Tibial nerve (tissue), 4 donors: Measurements from ENCODE around the gene HPSE2. TPM values are rescaled to one million over a fixed set of nuclear protein-coding genes. Genes with fewer than 3 reads are reported as not detected.
"Not testable (repeated sequence)": the region's sequence is repeated elsewhere in the genome, so short reads cannot be mapped to it uniquely, and the experiment has no call there.

Experiments used
- DNase-seq, 2 donors: peaks; one replicate each; pipeline ENCODE4 v3.0.0-alpha.2; 2019; ENCODE audit warnings: low spot score in 2 of 2
- H3K27ac ChIP-seq, 4 donors: fragments of 200-600 bp; sonication (generic) in 3 of 4; one replicate each; pipeline ENCODE4 v1.5.1; 2017 to 2019; ENCODE audit warnings: mild to moderate bottlenecking in 1 of 4
- H3K27me3 ChIP-seq, 2 donors: fragments of 200-600 bp; sonication (generic) in 1 of 2; one replicate each; pipeline versions ENCODE4 v1.5.1 to v1.6.0; 2017 to 2019
- H3K36me3 ChIP-seq, 3 donors: fragments of 200-600 bp; sonication (generic); one replicate each; pipeline ENCODE4 v1.5.1; 2018 to 2019
- H3K4me1 ChIP-seq, 4 donors: fragments of 200-600 bp; sonication (generic) in 3 of 4; one replicate each; pipeline ENCODE4 v1.5.1; 2017 to 2019
- H3K4me3 ChIP-seq, 4 donors: fragments of 200-600 bp; sonication (generic) in 3 of 4; one replicate each; pipeline ENCODE4 v1.5.1; 2017 to 2019; ENCODE audit warnings: mild to moderate bottlenecking in 1 of 4, moderate library complexity in 1 of 4
- H3K9me3 ChIP-seq, 4 donors: fragments of 200-600 bp; sonication (generic) in 3 of 4; one replicate each; pipeline ENCODE4 v1.5.1; 2017 to 2019
- CTCF ChIP-seq, 5 experiments: fragments of 200-600 bp in 3 of 5; fragments of 450-650 bp in 2 of 5; sonication (generic) in 3 of 5; IDR thresholded peaks; one replicate each; pipeline ENCODE4 v1.5.1; 2016 to 2019; ENCODE audit warnings: antibody characterized with exemption in 5 of 5, mild to moderate bottlenecking in 3 of 5, moderate library complexity in 2 of 5
- EP300 ChIP-seq, 2 donors: sonication (generic); formaldehyde crosslinking; IDR thresholded peaks; one replicate each; pipeline ENCODE4 v1.6.1; 2017; ENCODE audit warnings: antibody characterized with exemption in 2 of 2, mild to moderate bottlenecking in 1 of 2
- POLR2A ChIP-seq, 2 donors: fragments of 450-650 bp; IDR thresholded peaks; one replicate each; pipeline ENCODE4 v1.6.1; 2017; ENCODE audit warnings: antibody characterized with exemption in 2 of 2, mild to moderate bottlenecking in 2 of 2, moderate library complexity in 2 of 2
- WGBS, 2 donors: methylation state at CpG; one replicate each; pipeline ENCODE4 v1.1.5; 2018; 5-methylcytosine and 5-hydroxymethylcytosine counted together
- total RNA-seq, 4 donors: library from RNA; depleted of rRNA; stranded (reverse); fragments of >200 nt; gene quantifications; one replicate each; pipeline ENCODE4 v1.1.0, GENCODE V29; 2016

Gene HPSE2
- total RNA-seq, 4 donors from 2014 or later, result 0.63 TPM; not detected in 3

- H3K27ac ChIP-seq, result no peak overlapping the region
- no peaks in the 10 kb centered on the region for H3K36me3 ChIP-seq
- H3K27me3 ChIP-seq, result no peaks in the 10 kb centered on the region
- WGBS, 2 donors, result 82 to 83% methylated on average over 1 of the region's 1 CpG
- H3K4me3 ChIP-seq, result no peak overlapping the region
- TF ChIP-seq CTCF (IDR thresholded peaks at IDR 0.05) (no peak), POLR2A (IDR thresholded peaks at IDR 0.05) (no peak), EP300 (IDR thresholded peaks at IDR 0.05) (no peak)
- DNase-seq, result no peak
- no peaks in the 10 kb centered on the region for H3K9me3 ChIP-seq
- H3K4me1 ChIP-seq, result no peaks in the 10 kb centered on the region
These were observed 721.9 kb downstream of the HPSE2 start for GRCh38 chr10:98513704-98514103.

GRCh38 chr10:98511876-98512275, 723.8 kb downstream of the HPSE2 start:
- H3K4me1 ChIP-seq, result no peaks in the 10 kb centered on the region
- no peak overlapping the region for H3K4me3 ChIP-seq
- no peak for TF ChIP-seq POLR2A (IDR thresholded peaks at IDR 0.05)
- no peak for TF ChIP-seq EP300 (IDR thresholded peaks at IDR 0.05)
- TF ChIP-seq CTCF (IDR thresholded peaks at IDR 0.05), result no peak
- H3K27me3 ChIP-seq, result no peaks in the 10 kb centered on the region
- no peaks in the 10 kb centered on the region for H3K9me3 ChIP-seq
- WGBS, 2 donors, result 55 to 68% methylated on average over 1 of the region's 1 CpG
- no peaks in the 10 kb centered on the region for H3K36me3 ChIP-seq
- no peak overlapping the region for H3K27ac ChIP-seq
- no peak for DNase-seq

GRCh38 chr10:98510412-98510995, 725.1 kb downstream of the HPSE2 start:
- H3K4me3 ChIP-seq, result no peak overlapping the region
- TF ChIP-seq CTCF (IDR thresholded peaks at IDR 0.05) (no peak), EP300 (IDR thresholded peaks at IDR 0.05) (no peak), POLR2A (IDR thresholded peaks at IDR 0.05) (no peak)
- no peaks in the 10 kb centered on the region for H3K27me3 ChIP-seq
- no peak for DNase-seq
- no peaks in the 10 kb centered on the region for H3K36me3 ChIP-seq
- H3K4me1 ChIP-seq, result no peaks in the 10 kb centered on the region
- no peaks in the 10 kb centered on the region for H3K9me3 ChIP-seq
- no peak overlapping the region for H3K27ac ChIP-seq
- WGBS, 2 donors, result 38 to 59% methylated on average over 4 of the region's 4 CpGs

GRCh38 chr10:98509745-98510144, 725.9 kb downstream of the HPSE2 start:
- no peak overlapping the region for H3K4me3 ChIP-seq
- no peak overlapping the region for H3K27ac ChIP-seq
- no peaks in the 10 kb centered on the region for H3K36me3 ChIP-seq
- no peaks in the 10 kb centered on the region for H3K9me3 ChIP-seq
- H3K27me3 ChIP-seq, result no peaks in the 10 kb centered on the region
- TF ChIP-seq POLR2A (IDR thresholded peaks at IDR 0.05), result no peak
- no peak for DNase-seq
- no peaks in the 10 kb centered on the region for H3K4me1 ChIP-seq
- 66 to 71% methylated on average over 7 of the region's 7 CpGs for WGBS, 2 donors

- not testable (repeated sequence) for H3K9me3 ChIP-seq, H3K27me3 ChIP-seq, H3K36me3 ChIP-seq, H3K4me3 ChIP-seq, H3K27ac ChIP-seq, DNase-seq, H3K4me1 ChIP-seq
- WGBS, 2 donors, result 81 to 90% methylated on average over 2 of the region's 2 CpGs
These were observed 733.1 kb downstream of the HPSE2 start for GRCh38 chr10:98502535-98502934.

GRCh38 chr10:98492763-98493162, 742.9 kb downstream of the HPSE2 start:
- Histone ChIP-seq H3K27ac (no peak overlapping the region), H3K4me3 (no peak overlapping the region), H3K27me3 (no peaks in the 10 kb centered on the region), H3K4me1 (no peaks in the 10 kb centered on the region), H3K9me3 (peaks cover 0 to 26% (median 5%) of the 10 kb centered on the region in 4 donors), H3K36me3 (no peaks in the 10 kb centered on the region)
- no peak for DNase-seq
- WGBS, 2 donors, result 80 to 90% methylated on average over 1 of the region's 1 CpG
- no peak for TF ChIP-seq CTCF (IDR thresholded peaks at IDR 0.05)
